Measurements from ENCODE around the gene SLC7A6OS. TPM values are rescaled to one million over a fixed set of nuclear protein-coding genes. Genes with fewer than 3 reads are reported as not detected.

SLC7A6OS gene
- total RNA-seq: 13.9 and 19.2 TPM in 2 replicates

GRCh38 chr16:68310774-68311511, at the start of gene SLC7A6OS, which contains the start of gene PRMT7:
Gene SLC7A6OS, minus strand, starts transcription at chr16:68310946. Its CDS starts 20 bp downstream, at chr16:68310926.
Gene PRMT7, plus strand, starts transcription at chr16:68311019. Its CDS starts 4,961 bp downstream, at chr16:68315980.

GRCh38 chr16:68264128-68265077, 46.3 kb downstream of the SLC7A6OS start, which contains the start of gene SLC7A6:
Gene SLC7A6, plus strand, starts transcription at chr16:68264526. Its CDS starts 10,201 bp downstream, at chr16:68274727.

Other genes with a start within 250 kb of the SLC7A6OS start
- gene NFATC3, start 225.6 kb downstream of the SLC7A6OS start, total RNA-seq: 8.2 and 11.3 TPM in 2 replicates
- gene ESRP2, start 74.8 kb downstream of the SLC7A6OS start, total RNA-seq: under 0.01 and 0.28 TPM in 2 replicates
- gene PLA2G15, start 65.6 kb downstream of the SLC7A6OS start, total RNA-seq: 15.0 and 27.1 TPM in 2 replicates
- 21.5 and 31.0 TPM in 2 replicates for gene SLC7A6, start 46.4 kb downstream of the SLC7A6OS start, total RNA-seq
- gene PRMT7, start 73 bp upstream of the SLC7A6OS start, total RNA-seq: 32.8 and 41.9 TPM in 2 replicates
- under 0.01 TPM in 1 of 2 replicates, not detected in the other for gene SMPD3, start 137.6 kb upstream of the SLC7A6OS start, total RNA-seq
- gene ZFP90, start 228.3 kb upstream of the SLC7A6OS start, total RNA-seq: 16.4 and 18.2 TPM in 2 replicates